ENCODE measurements around the gene GP2.

The GP2 gene

GRCh38 chr16:20363191-20363590 is 35.9 kb upstream of the GP2 start:
- WGBS, result 91% methylated on average over 2 of the region's 2 CpGs
- H3K4me2 ChIP-seq (ENCODE audit: low read length, poor library complexity, severe bottlenecking), result no peak overlapping the region
- H3K36me3 ChIP-seq (ENCODE audit: control insufficient read depth in 1 of 2, insufficient read depth in 2 of 2, low read depth in 1 of 2, low read length in 2 of 2), result no peaks in the 10 kb centered on the region
- H4K91ac ChIP-seq (ENCODE audit: low read length), result no peak overlapping the region
- H4K8ac ChIP-seq (ENCODE audit: low read length), result no peak overlapping the region
- no peak overlapping the region for H2AFZ ChIP-seq (ENCODE audit: low read depth, low read length)
- no peaks in the 10 kb centered on the region for H3K79me1 ChIP-seq (replicated peaks; ENCODE audit: low read length, poor library complexity, severe bottlenecking)
- H2BK15ac ChIP-seq (ENCODE audit: low read depth, poor library complexity, severe bottlenecking), result no peak overlapping the region
- H3K9ac ChIP-seq (ENCODE audit: low read length), result no peak overlapping the region
- no peaks in the 10 kb centered on the region for H3K4me1 ChIP-seq (ENCODE audit: control insufficient read depth, insufficient read depth, low read depth, low read length)
- H3K27me3 ChIP-seq (ENCODE audit: control insufficient read depth in 1 of 2, insufficient read depth in 1 of 2, low read length in 2 of 2), result peaks cover 0 to 6% of the 10 kb centered on the region in 2 experiments
- H2AK5ac ChIP-seq (ENCODE audit: low read length, severe bottlenecking), result no peak overlapping the region
- no peaks in the 10 kb centered on the region for H3K9me3 ChIP-seq (ENCODE audit: control insufficient read depth, low read length)
- H2BK5ac ChIP-seq (ENCODE audit: low read depth, low read length, poor library complexity, severe bottlenecking), result no peak overlapping the region
- no peak overlapping the region for H3K23ac ChIP-seq (ENCODE audit: low read length in 2 of 2)
- no peak overlapping the region for H3K4me3 ChIP-seq (ENCODE audit: insufficient read depth in 1 of 2, low read depth in 1 of 2, low read length in 2 of 2)
- H2BK120ac ChIP-seq (ENCODE audit: low read depth, low read length), result no peak overlapping the region
- no peak overlapping the region for H3K27ac ChIP-seq (ENCODE audit: low read length, poor library complexity, severe bottlenecking)
- no peak overlapping the region for H3K4ac ChIP-seq (ENCODE audit: low read depth in 1 of 2, low read length in 2 of 2)
- DNase-seq, result no peak
- no peak overlapping the region for H3K14ac ChIP-seq (ENCODE audit: low read length in 2 of 2)
- H3K18ac ChIP-seq (ENCODE audit: low read depth in 1 of 2, low read length in 2 of 2), result no peak overlapping the region
- H2BK12ac ChIP-seq (ENCODE audit: low read length in 2 of 2), result no peak overlapping the region

DNA sequence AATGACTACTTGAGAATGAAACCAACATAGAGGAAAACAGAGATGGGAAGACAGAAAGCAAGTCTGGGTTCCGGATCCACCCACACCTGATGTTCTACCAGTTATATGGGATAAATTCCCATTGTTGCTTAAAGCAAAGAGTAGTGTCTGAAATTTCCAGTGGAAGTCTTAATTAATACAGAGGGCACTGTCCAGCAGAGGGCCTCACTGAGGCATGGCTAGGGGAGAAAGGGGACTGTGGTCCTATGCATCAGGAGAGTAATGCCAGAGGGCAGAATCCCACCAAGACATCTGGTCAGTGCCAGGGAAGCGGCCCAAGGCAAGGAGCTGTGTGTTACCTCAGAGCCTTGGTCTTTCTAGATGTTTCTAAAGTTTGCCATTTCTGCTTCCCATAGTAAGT is 32.7 kb upstream of the GP2 start:
- WGBS, result 48% methylated on average over 2 of the region's 2 CpGs
- Histone ChIP-seq H3K4me3 (ENCODE audit: insufficient read depth in 1 of 2, low read depth in 1 of 2, low read length in 2 of 2) (no peak overlapping the region), H2AFZ (ENCODE audit: low read depth, low read length) (no peak overlapping the region), H3K4me1 (ENCODE audit: control insufficient read depth, insufficient read depth, low read depth, low read length) (no peaks in the 10 kb centered on the region), H2BK15ac (ENCODE audit: low read depth, poor library complexity, severe bottlenecking) (no peak overlapping the region), H3K79me1 (replicated peaks; ENCODE audit: low read length, poor library complexity, severe bottlenecking) (no peaks in the 10 kb centered on the region), H4K8ac (ENCODE audit: low read length) (no peak overlapping the region), H2BK12ac (ENCODE audit: low read length in 2 of 2) (no peak overlapping the region), H2BK120ac (ENCODE audit: low read depth, low read length) (no peak overlapping the region), H3K27ac (ENCODE audit: low read length, poor library complexity, severe bottlenecking) (no peak overlapping the region), H3K36me3 (ENCODE audit: control insufficient read depth in 1 of 2, insufficient read depth in 2 of 2, low read depth in 1 of 2, low read length in 2 of 2) (no peaks in the 10 kb centered on the region), H2AK5ac (ENCODE audit: low read length, severe bottlenecking) (no peak overlapping the region), H3K9ac (ENCODE audit: low read length) (no peak overlapping the region), H3K4ac (ENCODE audit: low read depth in 1 of 2, low read length in 2 of 2) (no peak overlapping the region), H4K91ac (ENCODE audit: low read length) (no peak overlapping the region), H3K18ac (ENCODE audit: low read depth in 1 of 2, low read length in 2 of 2) (no peak overlapping the region), H3K27me3 (ENCODE audit: control insufficient read depth in 1 of 2, insufficient read depth in 1 of 2, low read length in 2 of 2) (peaks cover 0 to 13% of the 10 kb centered on the region in 2 experiments), H3K23ac (ENCODE audit: low read length in 2 of 2) (no peak overlapping the region), H2BK5ac (ENCODE audit: low read depth, low read length, poor library complexity, severe bottlenecking) (no peak overlapping the region), H3K14ac (ENCODE audit: low read length in 2 of 2) (no peak overlapping the region), H3K4me2 (ENCODE audit: low read length, poor library complexity, severe bottlenecking) (no peak overlapping the region), H3K9me3 (ENCODE audit: control insufficient read depth, low read length) (no peaks in the 10 kb centered on the region)
- DNase-seq, result no peak

DNA sequence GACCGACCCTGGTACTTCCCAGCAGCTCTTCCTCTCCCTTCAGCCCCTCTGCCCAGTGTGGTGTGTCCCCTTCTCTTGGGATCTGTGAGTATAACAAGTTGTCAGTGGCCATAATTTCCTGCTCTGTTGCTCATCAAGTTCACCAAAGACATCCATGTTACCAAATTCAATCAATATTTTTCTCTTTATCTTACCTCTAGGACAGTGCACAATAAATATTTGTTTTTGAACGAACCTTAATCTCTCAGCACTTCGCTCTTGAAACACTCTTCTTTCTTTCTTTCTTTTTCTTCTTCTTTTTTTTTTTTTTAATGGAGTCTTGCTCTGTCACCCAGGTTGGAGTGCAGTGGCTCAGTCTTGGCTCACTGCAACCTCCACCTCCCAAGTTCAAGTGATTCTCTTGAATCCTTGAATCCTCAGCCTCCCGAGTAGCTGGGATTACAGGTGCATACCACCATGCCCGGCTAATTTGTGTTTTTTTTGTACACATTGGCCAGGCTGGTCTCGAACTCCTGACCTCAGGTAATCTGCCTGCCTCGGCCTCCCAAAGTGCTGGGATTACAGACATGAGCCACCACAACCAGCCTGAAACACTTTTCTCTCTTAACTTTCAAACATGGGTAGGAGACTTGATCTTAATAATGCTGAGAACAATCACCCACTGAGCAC is 27.9 kb upstream of the GP2 start:
- H3K18ac ChIP-seq (ENCODE audit: low read depth in 1 of 2, low read length in 2 of 2), result no peak overlapping the region
- WGBS, result 49% methylated on average over 7 of the region's 7 CpGs
- no peak overlapping the region for H2BK5ac ChIP-seq (ENCODE audit: low read depth, low read length, poor library complexity, severe bottlenecking)

GRCh38 chr16:20353379-20353778 is 26.1 kb upstream of the GP2 start:
- Histone ChIP-seq H3K4ac (ENCODE audit: low read depth in 1 of 2, low read length in 2 of 2) (no peak overlapping the region), H2AFZ (ENCODE audit: low read depth, low read length) (no peak overlapping the region), H3K27me3 (ENCODE audit: control insufficient read depth in 1 of 2, insufficient read depth in 1 of 2, low read length in 2 of 2) (peaks cover 0 to 11% of the 10 kb centered on the region in 2 experiments), H3K18ac (ENCODE audit: low read depth in 1 of 2, low read length in 2 of 2) (no peak overlapping the region), H2AK5ac (ENCODE audit: low read length, severe bottlenecking) (no peak overlapping the region), H4K91ac (ENCODE audit: low read length) (no peak overlapping the region), H2BK15ac (ENCODE audit: low read depth, poor library complexity, severe bottlenecking) (no peak overlapping the region), H3K36me3 (ENCODE audit: control insufficient read depth in 1 of 2, insufficient read depth in 2 of 2, low read depth in 1 of 2, low read length in 2 of 2) (no peaks in the 10 kb centered on the region), H2BK120ac (ENCODE audit: low read depth, low read length) (no peak overlapping the region), H3K27ac (ENCODE audit: low read length, poor library complexity, severe bottlenecking) (no peak overlapping the region), H3K23ac (ENCODE audit: low read length in 2 of 2) (no peak overlapping the region), H2BK5ac (ENCODE audit: low read depth, low read length, poor library complexity, severe bottlenecking) (no peak overlapping the region), H3K4me3 (ENCODE audit: insufficient read depth in 1 of 2, low read depth in 1 of 2, low read length in 2 of 2) (no peak overlapping the region), H2BK12ac (ENCODE audit: low read length in 2 of 2) (no peak overlapping the region), H3K4me1 (ENCODE audit: control insufficient read depth, insufficient read depth, low read depth, low read length) (no peaks in the 10 kb centered on the region), H3K9ac (ENCODE audit: low read length) (no peak overlapping the region), H3K79me1 (replicated peaks; ENCODE audit: low read length, poor library complexity, severe bottlenecking) (no peaks in the 10 kb centered on the region), H3K14ac (ENCODE audit: low read length in 2 of 2) (no peak overlapping the region), H3K9me3 (ENCODE audit: control insufficient read depth, low read length) (no peaks in the 10 kb centered on the region), H4K8ac (ENCODE audit: low read length) (no peak overlapping the region), H3K4me2 (ENCODE audit: low read length, poor library complexity, severe bottlenecking) (no peak overlapping the region)
- no peak for DNase-seq

More for the DNA sequence above, 27.9 kb upstream of the GP2 start:
- Histone ChIP-seq H3K79me1 (replicated peaks; ENCODE audit: low read length, poor library complexity, severe bottlenecking) (no peaks in the 10 kb centered on the region), H3K4me3 (ENCODE audit: insufficient read depth in 1 of 2, low read depth in 1 of 2, low read length in 2 of 2) (no peak overlapping the region), H3K14ac (ENCODE audit: low read length in 2 of 2) (no peak overlapping the region), H2AK5ac (ENCODE audit: low read length, severe bottlenecking) (no peak overlapping the region), H4K91ac (ENCODE audit: low read length) (no peak overlapping the region), H3K27ac (ENCODE audit: low read length, poor library complexity, severe bottlenecking) (no peak overlapping the region), H2BK120ac (ENCODE audit: low read depth, low read length) (no peak overlapping the region), H2BK15ac (ENCODE audit: low read depth, poor library complexity, severe bottlenecking) (no peak overlapping the region), H2BK12ac (ENCODE audit: low read length in 2 of 2) (no peak overlapping the region), H3K4me1 (ENCODE audit: control insufficient read depth, insufficient read depth, low read depth, low read length) (no peaks in the 10 kb centered on the region), H3K36me3 (ENCODE audit: control insufficient read depth in 1 of 2, insufficient read depth in 2 of 2, low read depth in 1 of 2, low read length in 2 of 2) (no peaks in the 10 kb centered on the region), H3K23ac (ENCODE audit: low read length in 2 of 2) (no peak overlapping the region), H3K27me3 (ENCODE audit: control insufficient read depth in 1 of 2, insufficient read depth in 1 of 2, low read length in 2 of 2) (peaks cover 0 to 13% of the 10 kb centered on the region in 2 experiments), H3K9me3 (ENCODE audit: control insufficient read depth, low read length) (no peaks in the 10 kb centered on the region), H4K8ac (ENCODE audit: low read length) (no peak overlapping the region), H2AFZ (ENCODE audit: low read depth, low read length) (no peak overlapping the region), H3K9ac (ENCODE audit: low read length) (no peak overlapping the region), H3K4ac (ENCODE audit: low read depth in 1 of 2, low read length in 2 of 2) (no peak overlapping the region), H3K4me2 (ENCODE audit: low read length, poor library complexity, severe bottlenecking) (no peak overlapping the region)
- no peak for DNase-seq
